IMR-90 (cell line): ENCODE measurements around the gene NCF2. TPM values are rescaled to one million over a fixed set of nuclear protein-coding genes. Genes with fewer than 3 reads are reported as not detected.

Experiments used
- ATAC-seq: fragments of 200-7000 bp; cut with Tn5 transposase; 2 replicates; pipeline ENCODE4 v1.9.1; 2020; ENCODE audit warnings: low read depth, mild to moderate bottlenecking, moderate library complexity
- BruUV-seq: library from RNA; stranded (reverse); fragments of 400-500 nt; replicated peaks from 2 replicates; lab custom pipeline; 2021; lab: Mats Ljungman, UMichigan
- CTCF ChIA-PET: fragments of 300-600 bp; formaldehyde crosslinking; extraction: SDS; loops from one replicate; lab custom pipeline; 2021; ENCODE audit warnings: antibody characterized with exemption; lab: Yijun Ruan, JAX
- POLR2A ChIA-PET: fragments of 300-600 bp; sonication (Branson Sonifier 250); formaldehyde crosslinking; loops from one replicate; lab custom pipeline; 2022; ENCODE audit warnings: antibody characterized with exemption; ENCODE audit not compliant: unreplicated experiment; lab: Charles Lee
- DNase-seq: peaks from one replicate; pipeline ENCODE4 v3.0.0; 2013
- H2AFZ ChIP-seq: replicated peaks from 2 replicates; pipeline ENCODE3; 2013; ENCODE audit warnings: low read length, mild to moderate bottlenecking; ENCODE audit not compliant: poor library complexity
- H2AK5ac ChIP-seq: 2 replicates; pipeline ENCODE4 v1.6.1; 2013; ENCODE audit warnings: low read depth, low read length, inconsistent platforms
- H2AK9ac ChIP-seq: replicated peaks from 2 replicates; pipeline ENCODE3; 2013; ENCODE audit warnings: mild to moderate bottlenecking, low read depth, low read length, moderate library complexity; ENCODE audit not compliant: poor library complexity
- H2BK120ac ChIP-seq: 2 replicates; pipeline ENCODE4 v1.6.1; 2013; ENCODE audit warnings: low read depth, low read length, inconsistent platforms
- H2BK15ac ChIP-seq: 3 replicates; pipeline ENCODE4 v1.6.1; 2013; ENCODE audit warnings: low read depth, low read length, inconsistent platforms
- H2BK20ac ChIP-seq: 2 replicates; pipeline ENCODE4 v1.6.1; 2013; ENCODE audit warnings: low read depth, mild to moderate bottlenecking, inconsistent platforms, low read length, moderate library complexity
- H2BK5ac ChIP-seq: 2 replicates; pipeline ENCODE4 v1.6.1; 2013; ENCODE audit warnings: mild to moderate bottlenecking, low read depth, low read length, inconsistent platforms; ENCODE audit not compliant: poor library complexity, severe bottlenecking
- H3K14ac ChIP-seq: replicated peaks from 2 replicates; pipeline ENCODE4 v1.6.1; 2013; ENCODE audit warnings: low read depth, low read length, inconsistent platforms
- H3K18ac ChIP-seq: 2 replicates; pipeline ENCODE4 v1.6.1; 2013; ENCODE audit warnings: low read depth, low read length, control low read depth
- H3K23ac ChIP-seq: 2 replicates; pipeline ENCODE4 v1.6.1; 2013; ENCODE audit warnings: low read depth, low read length, inconsistent platforms
- H3K27ac ChIP-seq: 2 replicates; pipeline ENCODE4 v1.5.1; 2013; ENCODE audit warnings: mild to moderate bottlenecking, control low read depth, low read length; ENCODE audit not compliant: insufficient read depth
- H3K27me3 ChIP-seq: 2 replicates; pipeline ENCODE4 v1.6.1; 2013; ENCODE audit warnings: low read length; ENCODE audit not compliant: control insufficient read depth, insufficient read depth
- H3K36me3 ChIP-seq: 2 replicates; pipeline ENCODE4 v1.6.1; 2013; ENCODE audit warnings: low read length, mixed read lengths; ENCODE audit not compliant: control insufficient read depth, insufficient read depth
- H3K4ac ChIP-seq: 2 replicates; pipeline ENCODE4 v1.6.1; 2013; ENCODE audit warnings: low read depth, low read length, inconsistent platforms
- H3K4me1 ChIP-seq: 2 replicates; pipeline ENCODE4 v1.6.1; 2013; ENCODE audit warnings: low read length, mixed read lengths; ENCODE audit not compliant: control insufficient read depth, insufficient read depth
- H3K4me2 ChIP-seq: 2 replicates; pipeline ENCODE4 v1.6.1; 2013; ENCODE audit warnings: low read depth, mild to moderate bottlenecking, control low read depth, low read length, moderate library complexity
- H3K4me3 ChIP-seq: 2 replicates; pipeline ENCODE4 v1.5.1; 2013; ENCODE audit warnings: low read depth, mild to moderate bottlenecking, control low read depth, low read length, moderate library complexity; ENCODE audit not compliant: insufficient read depth
- H3K56ac ChIP-seq: 2 replicates; pipeline ENCODE4 v1.6.1; 2013; ENCODE audit warnings: low read length, inconsistent platforms; ENCODE audit not compliant: insufficient read depth; ENCODE audit errors: extremely low read depth
- H3K79me1 ChIP-seq, 2 experiments: 2 replicates each; pipeline ENCODE4 v1.6.1; 2013; ENCODE audit warnings: low read length in 2 of 2, inconsistent platforms in 1 of 2, low read depth in 1 of 2
- H3K9ac ChIP-seq: 2 replicates; pipeline ENCODE4 v1.6.1; 2013; ENCODE audit warnings: low read depth, low read length, control low read depth
- H3K9me1 ChIP-seq: 2 replicates; pipeline ENCODE4 v1.6.1; 2013; ENCODE audit warnings: low read length, inconsistent platforms; ENCODE audit not compliant: insufficient read depth
- H3K9me3 ChIP-seq: 2 replicates; pipeline ENCODE4 v1.6.1; 2013; ENCODE audit warnings: low read length; ENCODE audit not compliant: control insufficient read depth, insufficient read depth
- H4K20me1 ChIP-seq: 2 replicates; pipeline ENCODE4 v1.6.1; 2013; ENCODE audit warnings: low read length, inconsistent platforms; ENCODE audit not compliant: insufficient read depth
- H4K5ac ChIP-seq: 2 replicates; pipeline ENCODE4 v1.6.1; 2013; ENCODE audit warnings: mild to moderate bottlenecking, low read depth, low read length, control low read depth
- H4K8ac ChIP-seq, 2 experiments: 2 replicates each; pipeline ENCODE4 v1.6.1; 2013; ENCODE audit warnings: low read depth in 2 of 2, low read length in 2 of 2, control low read depth in 1 of 2, inconsistent platforms in 1 of 2
- H4K91ac ChIP-seq: 2 replicates; pipeline ENCODE4 v1.6.1; 2013; ENCODE audit warnings: low read depth, low read length, inconsistent platforms; ENCODE audit not compliant: insufficient read depth
- CEBPB ChIP-seq: IDR thresholded peaks from 2 replicates; pipeline ENCODE4 v1.6.1; 2012; ENCODE audit warnings: low read depth, low read length, improper control_type of control experiment
- CTCF ChIP-seq: conservative IDR thresholded peaks from 2 replicates; pipeline ENCODE4 v1.5.1; 2012; ENCODE audit warnings: mild to moderate bottlenecking, low read depth, low read length, improper control_type of control experiment
- ELK1 ChIP-seq: fragments of 150-350 bp; IDR thresholded peaks from 2 replicates; pipeline ENCODE4 v1.6.1; 2016; ENCODE audit warnings: low read depth, mild to moderate bottlenecking, low read length, moderate library complexity, borderline replicate concordance
- MAFK ChIP-seq: IDR thresholded peaks from 2 replicates; pipeline ENCODE4 v1.6.1; 2012; ENCODE audit warnings: low read depth, low read length, improper control_type of control experiment
- MAZ ChIP-seq: IDR thresholded peaks from 2 replicates; pipeline ENCODE4 v1.6.1; 2012; ENCODE audit warnings: low read depth, mild to moderate bottlenecking, low read length, improper control_type of control experiment, moderate library complexity, borderline replicate concordance
- MXI1 ChIP-seq: IDR thresholded peaks from 2 replicates; pipeline ENCODE4 v1.6.1; 2012; ENCODE audit warnings: low read depth, mild to moderate bottlenecking, low read length, moderate library complexity, borderline replicate concordance
- NFE2L2 ChIP-seq: fragments of 150-350 bp; IDR thresholded peaks from 2 replicates; pipeline ENCODE4 v1.6.1; 2016; ENCODE audit warnings: low read depth, mild to moderate bottlenecking, low read length
- POLR2A ChIP-seq: IDR thresholded peaks from 2 replicates; pipeline ENCODE4 v1.6.1; 2012; ENCODE audit warnings: mild to moderate bottlenecking, low read depth, low read length
- RFX5 ChIP-seq: IDR thresholded peaks from 2 replicates; pipeline ENCODE4 v1.8.0; 2012; ENCODE audit warnings: low read depth, mild to moderate bottlenecking, low read length, moderate library complexity
- WGBS, 2 experiments: methylation state at CpG; one replicate each; pipeline versions ENCODE4 v1.1.5 to v1.1.7; 2013; ENCODE audit warnings: missing lambda C conversion rate in 2 of 2; ENCODE audit not compliant: insufficient read length in 1 of 2; ENCODE audit errors: extremely low coverage in 2 of 2; 5-methylcytosine and 5-hydroxymethylcytosine counted together
- dilution Hi-C: fragments of 300-500 bp; cut with HindIII; formaldehyde crosslinking; loops from one replicate; pipeline ENCODE4 v1.14.3; 2018; ENCODE audit warnings: low sequenced_read_pairs; ENCODE audit not compliant: unreplicated experiment
- in situ Hi-C: fragments of 300-500 bp; cut with MboI; formaldehyde crosslinking; loops from 3 replicates; pipeline ENCODE4 v1.14.3; 2019; ENCODE audit warnings: low sequenced_read_pairs, inconsistent platforms, mixed read lengths
- intact Hi-C: fragments of 100-400 bp; cut with micrococcal nuclease; formaldehyde crosslinking; loops from 2 replicates; pipeline ENCODE4 v1.10.0; 2022
- polyA plus RNA-seq, 3 experiments: library from polyadenylated mRNA; depleted of rRNA; stranded (reverse); fragments of >200 nt; gene quantifications; 2 replicates each; pipeline ENCODE4 v1.2.3, GENCODE V29; 2012; ENCODE audit warnings: low replicate concordance in 1 of 3
- total RNA-seq: library from RNA; depleted of rRNA; stranded (reverse); fragments of >200 nt; gene quantifications from 2 replicates; pipeline ENCODE4 v1.2.3, GENCODE V29; 2012

The NCF2 gene
- total and polyA plus RNA-seq, 2 of the 4 experiments (the other 2 are of a cell fraction): 3.2 to 4.2 TPM

DNA sequence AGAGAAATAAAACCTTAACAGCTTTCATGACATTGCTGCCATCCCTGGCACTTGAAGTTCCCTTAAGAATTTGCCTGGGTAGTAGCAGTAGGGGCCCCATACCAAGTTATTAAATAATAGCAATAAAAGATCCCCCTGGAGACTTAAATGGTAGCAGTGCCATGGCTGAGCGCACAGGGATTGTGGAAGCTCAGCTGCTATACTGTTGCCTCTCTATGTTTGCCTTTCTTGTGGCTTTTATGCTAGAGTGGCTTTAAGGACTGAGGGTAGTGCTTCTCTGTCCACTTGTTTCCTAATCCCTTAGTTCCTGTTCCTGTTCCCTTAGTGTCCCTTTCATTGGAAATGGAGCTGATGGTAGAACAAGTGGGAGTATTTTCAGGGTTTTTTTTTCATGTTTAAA, 42.1 kb downstream of the NCF2 start:
- intact Hi-C loops (no loop called here), in situ Hi-C loops (no loop called here), dilution Hi-C loops (no loop called here)
- H2BK5ac ChIP-seq: no peak overlapping the region
- H3K9me3 ChIP-seq: no peaks in the 10 kb centered on the region
- no peak overlapping the region for H2BK15ac ChIP-seq
- WGBS, 2 experiments: no CpG with 5 or more reads among the region's 1 CpG
- no peak overlapping the region for H3K14ac ChIP-seq
- H2BK120ac ChIP-seq: no peak overlapping the region
- H3K9me1 ChIP-seq: no peaks in the 10 kb centered on the region
- no peaks in the 10 kb centered on the region for H4K20me1 ChIP-seq
- H3K4ac ChIP-seq: no peak overlapping the region
- H2AFZ ChIP-seq: no peak overlapping the region
- H4K91ac ChIP-seq: no peak overlapping the region
- DNase-seq: no peak
- no peak overlapping the region for H3K4me3 ChIP-seq
- ChIA-PET CTCF (interaction anchor here (1.2 kb wide), 1 partner anchor 80 kb away, joined by 6 read pairs; no protein-coding TSS in a partner anchor), POLR2A (no interaction called here)
- peaks cover 40% of the 10 kb centered on the region for H3K36me3 ChIP-seq
- H3K27ac ChIP-seq: no peak overlapping the region
- H2AK5ac ChIP-seq: no peak overlapping the region
- H2AK9ac ChIP-seq: no peak overlapping the region
- no peak overlapping the region for H3K23ac ChIP-seq
- H3K4me1 ChIP-seq: no peaks in the 10 kb centered on the region; the same call in 1 of the 2 replicates
- no peak overlapping the region for H4K5ac ChIP-seq
- ATAC-seq: no peak
- no peak overlapping the region for H3K9ac ChIP-seq
- no peaks in the 10 kb centered on the region; a peak in 1 of 4 replicates for H3K79me1 ChIP-seq
- H3K18ac ChIP-seq: no peak overlapping the region
- TF ChIP-seq ELK1 (no peak), MAFK (no peak), MXI1 (no peak), NFE2L2 (no peak), CTCF (no peak), MAZ (no peak), CEBPB (no peak), RFX5 (no peak), POLR2A (no peak)
- H3K27me3 ChIP-seq: no peaks in the 10 kb centered on the region
- H2BK20ac ChIP-seq: no peak overlapping the region
- no peak overlapping the region for H4K8ac ChIP-seq
- no TSS peak for BruUV-seq
- no peak overlapping the region for H3K4me2 ChIP-seq
- no peak overlapping the region for H3K56ac ChIP-seq
